Measurements from ENCODE around the gene SOX21.

Gene SOX21

GRCh38 chr13:94674609-94675348 is 37.6 kb downstream of the SOX21 start:
- peak; percentile 66 for DNase-seq

GRCh38 chr13:94673851-94674250 is 38.5 kb downstream of the SOX21 start:
- DNase-seq: no peak

DNA sequence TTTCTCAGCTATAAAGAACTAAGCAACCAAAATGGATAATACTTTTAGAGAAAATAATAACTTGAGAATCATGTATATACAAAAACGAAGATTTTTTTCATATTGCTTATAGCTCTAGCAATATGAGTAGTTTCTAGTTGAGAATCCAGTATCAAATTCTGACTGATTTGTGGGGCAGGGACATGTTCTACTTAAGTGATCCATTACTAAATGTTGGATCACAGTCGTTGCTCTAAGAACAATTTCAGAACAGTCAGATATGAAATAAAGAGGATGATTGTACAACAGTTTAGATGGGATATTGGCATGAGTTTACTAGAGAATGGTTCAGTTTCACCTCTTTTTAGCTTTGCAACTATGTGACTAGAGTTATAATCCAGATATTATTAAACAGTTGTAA is 39.9 kb downstream of the SOX21 start:
- DNase-seq: no peak

GRCh38 chr13:94667190-94667589 is 45.2 kb downstream of the SOX21 start:
- no peak for DNase-seq

- no peak for DNase-seq
Observed at GRCh38 chr13:94666065-94666464, 46.3 kb downstream of the SOX21 start.

- DNase-seq: no peak
Observed at GRCh38 chr13:94664889-94665288, 47.5 kb downstream of the SOX21 start.

DNA sequence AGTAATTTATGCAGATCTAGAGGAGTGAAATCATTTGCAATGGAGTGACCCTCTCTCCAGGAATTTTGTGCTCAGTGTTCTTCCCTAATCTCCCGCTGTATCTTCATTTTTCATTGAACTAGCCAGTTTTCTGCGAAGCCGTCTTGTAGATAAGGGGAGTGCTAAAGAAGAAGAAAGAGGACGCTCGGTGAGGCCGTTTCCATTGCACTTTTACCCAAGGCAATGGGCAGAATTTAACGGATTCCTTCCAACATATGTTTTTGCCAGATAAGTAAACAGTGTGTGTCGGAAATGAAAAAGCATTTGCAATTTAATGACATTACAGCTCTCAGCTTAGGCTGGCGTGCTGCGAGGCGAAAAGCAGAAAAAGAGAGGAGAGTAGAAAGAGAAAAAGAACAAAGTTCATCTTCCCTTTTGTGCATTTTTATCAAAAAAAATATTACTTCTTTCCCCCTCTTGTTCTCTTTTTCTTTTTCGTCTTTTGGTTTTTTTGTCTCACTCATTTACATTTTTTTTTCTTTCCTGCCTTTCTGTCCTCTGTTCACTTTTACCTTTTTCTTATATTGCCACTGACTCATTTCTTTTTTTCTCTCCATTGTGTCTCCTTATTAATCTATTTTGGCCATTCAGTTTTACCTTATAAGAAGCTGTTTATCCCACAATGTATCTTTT is 49.9 kb downstream of the SOX21 start:
- no peak for DNase-seq

GRCh38 chr13:94661406-94661805 is 50.9 kb downstream of the SOX21 start:
- no peak for DNase-seq

DNA sequence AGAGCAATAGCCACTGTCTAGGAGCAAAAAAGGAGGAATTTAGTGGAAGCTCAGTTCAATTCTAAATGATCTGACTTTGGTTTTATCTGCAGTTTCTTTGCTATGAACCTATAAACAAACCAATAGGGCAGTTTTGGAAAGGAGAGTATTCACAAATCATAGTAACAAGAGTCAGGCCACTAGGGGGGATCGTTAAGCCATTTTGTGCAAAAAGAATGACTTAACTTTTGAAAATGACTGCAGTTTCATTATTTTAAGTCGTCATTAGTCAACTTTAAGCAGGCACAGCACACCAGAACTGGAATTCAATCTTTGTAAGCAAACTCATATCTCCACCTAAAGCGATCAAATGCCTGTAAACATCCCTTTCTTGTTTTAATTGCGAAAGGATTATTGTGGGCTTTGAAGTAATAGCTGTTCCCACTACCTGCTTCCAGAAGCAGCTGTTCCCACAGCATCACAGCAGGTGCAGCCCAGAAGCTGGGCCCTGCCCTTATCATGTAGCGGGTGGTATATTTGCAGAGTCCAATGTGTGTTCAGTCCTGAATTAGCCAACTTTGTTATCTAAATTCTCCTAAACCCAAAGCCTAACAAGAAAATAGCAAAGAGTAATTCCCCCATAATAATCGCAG is 51.5 kb downstream of the SOX21 start:
- DNase-seq: no peak
